ENCODE results near the gene TBC1D5. TPM values are rescaled to one million over a fixed set of nuclear protein-coding genes. Genes with fewer than 3 reads are reported as not detected.

The TBC1D5 gene
- total and polyA plus RNA-seq, 2 of the 8 experiments (the other 6 are each of a cell fraction or from before 2014, with no cell fraction given) = 11.0 to 22.9 TPM

- no peak overlapping the region for H3K4me2 ChIP-seq (ENCODE audit: insufficient read depth in 1 of 2, low read depth in 2 of 2, low read length in 2 of 2)
- H2AFZ ChIP-seq (ENCODE audit: low read length) = no peak overlapping the region
- no peak overlapping the region for H3K9ac ChIP-seq (replicated peaks in 1 of 4; ENCODE audit: extremely low read depth in 1 of 4, low read depth in 3 of 4, low read length in 3 of 4)
- H3K79me2 ChIP-seq (ENCODE audit: control insufficient read depth in 1 of 2, insufficient read depth in 2 of 2, low read length in 2 of 2) = no peaks in the 10 kb centered on the region
- H3K27me3 ChIP-seq (replicated peaks in 1 of 4; ENCODE audit: control insufficient read depth in 3 of 4, extremely low read depth in 1 of 4, insufficient read depth in 3 of 4, low read length in 3 of 4) = no peaks in the 10 kb centered on the region
- no peak overlapping the region for H3K14ac ChIP-seq (ENCODE audit: insufficient read length)
- no peak for TF ChIP-seq KDM1A (IDR thresholded peaks at IDR 0.05; ENCODE audit: borderline replicate concordance, low read length)
- TF ChIP-seq NRF1 (IDR thresholded peaks at IDR 0.05; ENCODE audit: low read depth, low read length) = no peak
- no peak for TF ChIP-seq EP300 (IDR thresholded peaks at IDR 0.05; ENCODE audit: borderline replicate concordance in 1 of 2, low read depth in 2 of 2, low read length in 2 of 2)
- no peak for TF ChIP-seq CBX5 (IDR thresholded peaks at IDR 0.05; ENCODE audit: low read depth, low read length)
- TF ChIP-seq SP4 (IDR thresholded peaks at IDR 0.05; ENCODE audit: low read length) = no peak
- TF ChIP-seq, protein P1, sequence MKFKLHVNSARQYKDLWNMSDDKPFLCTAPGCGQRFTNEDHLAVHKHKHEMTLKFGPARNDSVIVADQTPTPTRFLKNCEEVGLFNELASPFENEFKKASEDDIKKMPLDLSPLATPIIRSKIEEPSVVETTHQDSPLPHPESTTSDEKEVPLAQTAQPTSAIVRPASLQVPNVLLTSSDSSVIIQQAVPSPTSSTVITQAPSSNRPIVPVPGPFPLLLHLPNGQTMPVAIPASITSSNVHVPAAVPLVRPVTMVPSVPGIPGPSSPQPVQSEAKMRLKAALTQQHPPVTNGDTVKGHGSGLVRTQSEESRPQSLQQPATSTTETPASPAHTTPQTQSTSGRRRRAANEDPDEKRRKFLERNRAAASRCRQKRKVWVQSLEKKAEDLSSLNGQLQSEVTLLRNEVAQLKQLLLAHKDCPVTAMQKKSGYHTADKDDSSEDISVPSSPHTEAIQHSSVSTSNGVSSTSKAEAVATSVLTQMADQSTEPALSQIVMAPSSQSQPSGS (IDR thresholded peaks at IDR 0.05; ENCODE audit: low read length) = no peak
- TF ChIP-seq ZNF274 (IDR thresholded peaks at IDR 0.05; ENCODE audit: borderline replicate concordance, extremely low read depth, low read length) = no peak
- H2BK15ac ChIP-seq (ENCODE audit: low read length) = no peak overlapping the region
- no peaks in the 10 kb centered on the region for H3K79me1 ChIP-seq (ENCODE audit: low read depth, low read length)
- no peak overlapping the region for H3K27ac ChIP-seq (ENCODE audit: low read depth, low read length)
- no peak overlapping the region for H3K18ac ChIP-seq (ENCODE audit: extremely low read depth, low read length)
- no peaks in the 10 kb centered on the region for H3K23me2 ChIP-seq (ENCODE audit: low read depth, low read length)
- no peak overlapping the region for H2BK5ac ChIP-seq (ENCODE audit: low read depth, low read length)
- no peak overlapping the region for H2BK20ac ChIP-seq (ENCODE audit: low read length)
- no peak overlapping the region for H4K5ac ChIP-seq (ENCODE audit: insufficient read length, low read depth, low read length)
- no peak overlapping the region for H4K91ac ChIP-seq (replicated peaks; ENCODE audit: insufficient read length, low read length)
- H3K23ac ChIP-seq (ENCODE audit: insufficient read length) = no peak overlapping the region
- H2AK5ac ChIP-seq (ENCODE audit: low read depth, low read length) = no peak overlapping the region
- no peak overlapping the region for H3K4ac ChIP-seq (replicated peaks; ENCODE audit: insufficient read length, low read depth, low read length)
- CTCF ChIA-PET (ENCODE audit: partially characterized antibody) = interaction anchor here (1.8 kb wide), 1 partner anchor 14 kb away, joined by 3 read pairs; no protein-coding TSS in a partner anchor
- 92% methylated on average over 3 of the region's 3 CpGs; no CpG with 5 or more reads in 1 of the 2 experiments for WGBS, 2 experiments (ENCODE audit: extremely low coverage in 1 of 2, insufficient coverage in 1 of 2, insufficient read length in 1 of 2, insufficient replicate concordance in 2 of 2, low coverage in 1 of 2, low lambda C conversion rate in 2 of 2, missing lambda C conversion rate in 1 of 2)
- no peak for FAIRE-seq
- POLR2A ChIA-PET (ENCODE audit: partially characterized antibody) = no interaction called here
- H2BK12ac ChIP-seq (ENCODE audit: low read depth, low read length) = no peak overlapping the region
- no peaks in the 10 kb centered on the region for H4K20me1 ChIP-seq (replicated peaks in 1 of 2; ENCODE audit: control insufficient read depth in 1 of 2, insufficient read depth in 2 of 2, low read length in 2 of 2)
- no peak overlapping the region for H3K4me3 ChIP-seq (ENCODE audit: extremely low read depth in 1 of 4, insufficient read depth in 2 of 4, low read depth in 3 of 4, low read length in 4 of 4)
- no peak overlapping the region for H2BK120ac ChIP-seq (replicated peaks; ENCODE audit: low read depth, low read length)
- no peaks in the 10 kb centered on the region for H3K9me3 ChIP-seq (ENCODE audit: insufficient read depth in 2 of 2, low read depth in 1 of 2, low read length in 1 of 2)
- no peak for DNase-seq (ENCODE audit: low read depth in 1 of 2, low spot score in 2 of 2)
- H3K4me1 ChIP-seq (replicated peaks in 1 of 4; ENCODE audit: control insufficient read depth in 3 of 4, insufficient read depth in 4 of 4, low read length in 3 of 4) = no peaks in the 10 kb centered on the region
- H4K8ac ChIP-seq (ENCODE audit: extremely low read depth, insufficient read depth, low read length) = no peak overlapping the region
- no peaks in the 10 kb centered on the region for H3K36me3 ChIP-seq (ENCODE audit: control insufficient read depth in 2 of 4, insufficient read depth in 4 of 4, low read length in 3 of 4)
- no peak overlapping the region for H3K56ac ChIP-seq (replicated peaks; ENCODE audit: insufficient read length, low read depth, low read length)
These were observed 109.9 kb downstream of the TBC1D5 start for GRCh38 chr3:17632401-17633100.
